Endothelial cell (in vitro differentiated cells): Measurements from ENCODE around the gene CASZ1. TPM values are rescaled to one million over a fixed set of nuclear protein-coding genes. Genes with fewer than 3 reads are reported as not detected.

Experiments used
- DNase-seq: peaks from one replicate; pipeline ENCODE4 v3.0.0; 2021; ENCODE audit warnings: low spot score
- H3K27ac Mint-ChIP-seq: one replicate; pipeline ENCODE4 v1.8.0; 2021; ENCODE audit warnings: mixed read lengths, inconsistent platforms; ENCODE audit not compliant: unreplicated experiment
- H3K27me3 Mint-ChIP-seq: one replicate; pipeline ENCODE4 v1.8.0; 2021; ENCODE audit warnings: mild to moderate bottlenecking, moderate library complexity, mixed read lengths, inconsistent platforms; ENCODE audit not compliant: unreplicated experiment
- H3K36me3 Mint-ChIP-seq: one replicate; pipeline ENCODE4 v1.8.0; 2021; ENCODE audit warnings: mild to moderate bottlenecking, low read depth, mixed read lengths, inconsistent platforms; ENCODE audit not compliant: unreplicated experiment
- H3K4me1 Mint-ChIP-seq: one replicate; pipeline ENCODE4 v1.8.0; 2021; ENCODE audit warnings: mild to moderate bottlenecking, mixed read lengths, inconsistent platforms; ENCODE audit not compliant: unreplicated experiment
- H3K4me3 Mint-ChIP-seq: one replicate; pipeline ENCODE4 v1.8.0; 2021; ENCODE audit warnings: mild to moderate bottlenecking, mixed read lengths, inconsistent platforms; ENCODE audit not compliant: unreplicated experiment
- H3K9me3 Mint-ChIP-seq: one replicate; pipeline ENCODE4 v1.8.0; 2021; ENCODE audit warnings: mixed read lengths, inconsistent platforms; ENCODE audit not compliant: unreplicated experiment
- total RNA-seq: library from RNA; stranded (reverse); fragmentation: NEBNext Ultra II Directional; extraction: Animal tissue kit (Norgen Biotek cat#: 25700); gene quantifications from one replicate; pipeline ENCODE4 v1.2.1, GENCODE V29; 2021; ENCODE audit not compliant: unreplicated experiment
- TF ChIP-seq, protein P1 (sequence below): fragments of 200-600 bp; sonication (generic); IDR thresholded peaks from one replicate; pipeline ENCODE4 v1.5.0; 2021; ENCODE audit warnings: antibody characterized with exemption; ENCODE audit not compliant: unreplicated experiment

The CASZ1 gene
- total RNA-seq, 1 donor from 2014 or later: 6.3 TPM

DNA sequence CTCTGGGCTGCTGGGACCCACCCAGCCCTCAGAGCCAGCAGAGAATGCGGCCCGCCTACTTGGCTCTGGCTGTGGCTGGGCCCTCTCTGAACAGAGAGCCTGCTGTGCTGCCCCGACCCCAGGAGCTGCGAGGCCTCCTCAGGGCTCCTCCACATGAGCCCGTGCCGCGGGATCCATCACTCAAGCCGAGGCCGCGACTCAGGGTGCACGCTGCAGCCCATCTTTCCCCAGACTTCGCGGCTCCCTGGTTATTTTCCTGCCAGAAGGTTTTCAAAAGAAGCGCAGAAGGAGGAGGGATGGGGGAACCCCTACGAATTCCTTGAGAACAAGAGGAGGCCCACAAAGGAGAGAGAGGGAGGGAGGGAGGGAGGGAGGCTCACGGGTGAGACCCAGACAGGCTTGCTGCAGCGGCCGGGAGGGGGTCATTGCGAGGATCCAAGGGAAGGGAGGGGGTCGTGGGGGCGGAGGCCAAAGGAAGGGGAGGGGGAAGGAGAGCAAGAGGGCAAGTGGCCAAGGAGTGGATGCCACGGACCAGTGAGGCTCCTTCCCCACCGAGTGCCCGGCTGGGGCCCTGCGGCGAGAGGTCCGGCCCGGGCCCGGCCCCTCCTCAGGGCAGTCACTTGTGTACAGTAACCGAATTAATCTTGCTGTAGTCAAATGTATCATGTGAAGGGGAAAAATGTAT is 146.8 kb downstream of the CASZ1 start:
- TF ChIP-seq, protein P1, sequence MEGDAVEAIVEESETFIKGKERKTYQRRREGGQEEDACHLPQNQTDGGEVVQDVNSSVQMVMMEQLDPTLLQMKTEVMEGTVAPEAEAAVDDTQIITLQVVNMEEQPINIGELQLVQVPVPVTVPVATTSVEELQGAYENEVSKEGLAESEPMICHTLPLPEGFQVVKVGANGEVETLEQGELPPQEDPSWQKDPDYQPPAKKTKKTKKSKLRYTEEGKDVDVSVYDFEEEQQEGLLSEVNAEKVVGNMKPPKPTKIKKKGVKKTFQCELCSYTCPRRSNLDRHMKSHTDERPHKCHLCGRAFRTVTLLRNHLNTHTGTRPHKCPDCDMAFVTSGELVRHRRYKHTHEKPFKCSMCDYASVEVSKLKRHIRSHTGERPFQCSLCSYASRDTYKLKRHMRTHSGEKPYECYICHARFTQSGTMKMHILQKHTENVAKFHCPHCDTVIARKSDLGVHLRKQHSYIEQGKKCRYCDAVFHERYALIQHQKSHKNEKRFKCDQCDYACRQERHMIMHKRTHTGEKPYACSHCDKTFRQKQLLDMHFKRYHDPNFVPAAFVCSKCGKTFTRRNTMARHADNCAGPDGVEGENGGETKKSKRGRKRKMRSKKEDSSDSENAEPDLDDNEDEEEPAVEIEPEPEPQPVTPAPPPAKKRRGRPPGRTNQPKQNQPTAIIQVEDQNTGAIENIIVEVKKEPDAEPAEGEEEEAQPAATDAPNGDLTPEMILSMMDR: no peak
- DNase-seq: no peak
- Mint-ChIP-seq H3K27ac (no peak overlapping the region), H3K27me3 (peaks cover 14% of the 10 kb centered on the region), H3K4me3 (no peak overlapping the region), H3K36me3 (no peaks in the 10 kb centered on the region), H3K9me3 (no peaks in the 10 kb centered on the region), H3K4me1 (no peaks in the 10 kb centered on the region)

DNA sequence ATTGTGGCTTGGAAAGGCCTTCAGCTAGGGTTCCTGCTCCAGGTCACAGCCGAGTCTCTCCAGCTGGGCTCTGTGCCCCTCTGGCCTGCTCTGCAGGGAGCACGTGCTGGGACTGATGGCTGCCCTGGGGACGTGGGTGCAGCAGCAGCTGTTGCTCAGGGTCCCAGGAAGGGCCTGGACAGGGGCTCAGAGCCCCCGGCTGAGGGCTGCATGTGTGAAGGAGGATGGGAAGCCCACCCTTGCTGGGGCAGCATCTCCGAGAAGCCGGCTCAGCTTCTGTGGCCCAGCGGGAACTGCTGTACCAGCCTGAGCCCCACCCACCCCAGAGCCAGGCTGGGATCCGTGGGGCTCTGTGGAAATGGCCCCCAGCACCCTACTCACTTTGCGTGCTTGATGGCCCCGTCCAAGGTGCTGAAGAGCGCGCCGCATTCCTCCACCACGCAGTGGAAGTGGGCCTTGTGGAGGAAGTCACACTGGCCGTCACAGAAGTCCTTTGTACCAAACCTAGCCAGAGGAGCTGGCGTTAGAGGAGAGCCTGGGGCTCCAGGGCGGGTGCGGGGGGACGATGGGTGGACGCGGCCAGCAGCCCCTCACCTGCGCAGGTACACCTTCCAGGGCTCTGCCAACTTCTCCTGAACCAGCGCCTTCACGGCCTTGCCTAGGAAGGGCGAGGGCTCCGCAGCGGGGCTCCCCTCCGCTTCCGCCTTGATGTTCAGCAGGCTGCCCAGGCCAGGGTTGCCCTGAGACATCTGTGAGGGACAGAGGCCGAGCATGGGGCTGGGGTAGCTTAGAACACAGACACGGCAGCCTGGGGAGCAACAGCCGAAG is 147.5 kb downstream of the CASZ1 start:
- TF ChIP-seq, protein P1: no peak
- Mint-ChIP-seq H3K27ac (no peak overlapping the region), H3K36me3 (no peaks in the 10 kb centered on the region), H3K4me1 (no peaks in the 10 kb centered on the region), H3K9me3 (no peaks in the 10 kb centered on the region), H3K27me3 (peaks cover 9% of the 10 kb centered on the region), H3K4me3 (no peak overlapping the region)
- no peak for DNase-seq

DNA sequence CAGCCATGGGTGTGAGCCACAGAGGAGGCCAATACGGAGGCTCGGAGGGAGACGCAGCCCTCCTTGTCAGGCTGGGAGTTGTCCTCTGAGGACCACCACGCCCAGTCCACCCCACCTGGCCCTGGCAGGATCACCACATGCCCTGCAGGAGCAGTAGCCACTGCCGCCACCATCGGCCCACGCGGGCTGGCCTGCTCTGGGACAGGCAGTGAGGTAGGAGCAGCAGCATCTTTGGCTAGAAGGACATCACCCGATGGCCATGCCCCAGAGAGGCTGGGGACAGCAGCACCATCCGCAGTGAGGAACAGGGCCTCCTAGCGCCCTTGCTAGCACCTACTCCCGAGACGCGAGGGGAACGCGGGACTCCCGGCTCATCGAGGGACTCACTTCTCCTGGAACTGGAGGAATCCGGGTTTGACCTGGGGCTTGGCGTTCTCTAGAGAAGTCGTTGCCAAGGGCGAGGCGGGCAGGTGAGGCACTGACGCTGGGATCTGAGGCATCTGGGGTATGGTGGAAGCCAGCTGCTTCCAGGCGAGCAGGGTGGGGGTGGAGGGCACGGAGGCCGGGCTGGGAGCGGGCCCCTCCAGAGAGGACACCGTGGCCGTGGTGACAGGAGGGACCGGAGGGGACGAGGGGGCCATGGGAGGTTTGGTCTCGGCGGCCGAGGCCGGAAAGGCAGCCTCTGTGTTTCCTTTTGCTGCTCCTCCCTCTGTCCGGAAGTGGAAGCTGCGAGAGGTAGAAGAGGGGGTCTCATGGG is 148.9 kb downstream of the CASZ1 start:
- Mint-ChIP-seq H3K4me3 (no peak overlapping the region), H3K27ac (no peak overlapping the region), H3K27me3 (peaks cover 5% of the 10 kb centered on the region), H3K36me3 (no peaks in the 10 kb centered on the region), H3K9me3 (no peaks in the 10 kb centered on the region), H3K4me1 (no peaks in the 10 kb centered on the region)
- TF ChIP-seq, protein P1: no peak
- no peak for DNase-seq

DNA sequence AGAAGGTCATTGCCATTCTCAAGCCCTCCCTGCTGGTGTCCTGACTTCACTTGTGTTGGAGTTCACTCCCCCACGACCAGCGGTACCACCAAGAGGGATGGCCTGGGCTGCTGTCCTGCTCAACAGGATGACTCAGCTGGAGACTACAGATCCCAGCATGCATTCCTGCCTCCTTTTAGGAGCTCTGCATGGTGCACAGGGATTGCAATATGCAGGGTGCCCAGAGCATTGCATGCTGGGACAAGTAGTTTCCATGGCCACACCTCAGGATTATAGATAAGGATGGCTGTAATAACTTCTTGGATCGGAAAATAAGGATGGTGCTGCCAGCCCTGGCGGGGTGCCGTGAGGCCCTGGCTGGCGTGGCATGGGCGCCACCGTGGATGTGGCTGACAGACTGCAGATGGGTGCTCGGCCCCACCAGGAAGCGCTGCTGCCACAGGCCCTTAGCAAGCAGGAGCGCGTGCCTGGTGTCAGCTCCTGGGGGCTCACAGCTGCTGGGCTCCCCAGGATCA is 150.0 kb downstream of the CASZ1 start:
- no peak for DNase-seq
- no peaks in the 10 kb centered on the region for H3K4me1 Mint-ChIP-seq
- H3K27ac Mint-ChIP-seq: no peak overlapping the region
- H3K27me3 Mint-ChIP-seq: peaks cover 5% of the 10 kb centered on the region
- TF ChIP-seq, protein P1: no peak
- H3K4me3 Mint-ChIP-seq: no peak overlapping the region
- peaks cover 4% of the 10 kb centered on the region for H3K36me3 Mint-ChIP-seq
- H3K9me3 Mint-ChIP-seq: no peaks in the 10 kb centered on the region
